ENCODE measurements around the gene FGGY. TPM values are rescaled to one million over a fixed set of nuclear protein-coding genes. Genes with fewer than 3 reads are reported as not detected.
A peak's percentile ranks its signal among the peaks of the same experiment; 100 is the strongest.
"Not testable (repeated sequence)": the region's sequence is repeated elsewhere in the genome, so short reads cannot be mapped to it uniquely, and the experiment has no call there.

The FGGY gene, protein sequence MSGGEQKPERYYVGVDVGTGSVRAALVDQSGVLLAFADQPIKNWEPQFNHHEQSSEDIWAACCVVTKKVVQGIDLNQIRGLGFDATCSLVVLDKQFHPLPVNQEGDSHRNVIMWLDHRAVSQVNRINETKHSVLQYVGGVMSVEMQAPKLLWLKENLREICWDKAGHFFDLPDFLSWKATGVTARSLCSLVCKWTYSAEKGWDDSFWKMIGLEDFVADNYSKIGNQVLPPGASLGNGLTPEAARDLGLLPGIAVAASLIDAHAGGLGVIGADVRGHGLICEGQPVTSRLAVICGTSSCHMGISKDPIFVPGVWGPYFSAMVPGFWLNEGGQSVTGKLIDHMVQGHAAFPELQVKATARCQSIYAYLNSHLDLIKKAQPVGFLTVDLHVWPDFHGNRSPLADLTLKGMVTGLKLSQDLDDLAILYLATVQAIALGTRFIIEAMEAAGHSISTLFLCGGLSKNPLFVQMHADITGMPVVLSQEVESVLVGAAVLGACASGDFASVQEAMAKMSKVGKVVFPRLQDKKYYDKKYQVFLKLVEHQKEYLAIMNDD
- total RNA-seq: 1 to 10 TPM; 5.6 to 8.1 TPM

DNA sequence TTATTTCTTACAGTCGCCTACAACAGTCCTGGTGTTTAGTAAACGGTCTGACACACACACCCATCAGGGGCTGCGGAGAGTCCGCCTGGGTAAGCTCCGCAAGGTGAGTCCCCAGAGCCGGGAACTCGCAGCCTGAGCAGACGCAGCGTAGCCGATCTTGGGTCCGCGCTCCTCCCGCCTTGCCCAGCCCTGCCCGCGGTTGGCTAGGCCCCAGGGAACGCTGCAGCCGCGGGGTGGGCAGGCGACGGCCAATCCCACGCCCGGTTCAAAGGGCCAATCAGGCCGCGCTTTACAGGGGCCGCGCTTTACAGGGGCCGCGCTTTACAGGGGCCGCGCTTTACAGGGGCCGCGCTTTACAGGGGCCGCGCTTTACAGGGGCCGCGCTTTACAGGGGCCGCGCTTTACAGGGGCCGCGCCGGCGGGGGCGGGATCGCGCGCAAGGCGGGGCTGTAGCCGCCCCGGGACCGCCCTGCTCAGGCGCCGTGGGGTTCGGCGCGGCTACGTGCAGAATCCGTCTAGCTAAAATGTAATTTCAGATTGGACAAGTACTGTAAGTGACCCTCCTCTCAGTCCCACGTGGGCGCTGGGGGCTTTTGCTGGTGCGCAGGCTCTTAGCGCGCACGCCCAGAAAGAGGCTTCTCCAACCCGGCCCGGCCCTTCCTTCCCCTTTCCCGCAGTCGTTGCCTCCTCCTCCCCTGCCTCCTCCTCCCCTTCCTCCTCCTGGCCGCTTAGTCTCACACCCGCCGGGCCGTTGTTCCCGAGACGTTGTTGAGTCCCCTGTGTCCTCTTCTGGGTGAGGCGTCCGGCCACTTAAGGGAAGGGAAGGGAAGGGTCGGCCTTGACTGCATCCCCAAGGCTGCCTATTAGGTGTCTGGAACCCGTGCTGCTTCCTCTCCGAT, at the start of gene FGGY:
Gene FGGY (plus strand): TSS at position 737 of the 899 bp plus-strand sequence. CDS start 24,456 bp downstream, outside the sequence.
- peak; percentile 94 for ATAC-seq
- CTCF ChIA-PET: interaction anchor here (0.6 to 0.9 kb wide), 3 partner anchors 17 to 473 kb away, joined by 3 to 5 read pairs (median 4); no protein-coding TSS in a partner anchor
- DNase-seq: peak; percentile 91
- intact Hi-C loops (cut with DNase I, micrococcal nuclease): loop anchor here (1.0 to 10.0 kb wide), 9 partner anchors 36 to 596 kb away; partner anchors contain the start of genes JUN (in 2 of the 2), HOOK1 (in 1 of the 2) and MYSM1 (in 1 of the 2)
- no peaks in the 10 kb centered on the region for H3K27me3 Mint-ChIP-seq
- POLR2A ChIA-PET: no interaction called here
- no peaks in the 10 kb centered on the region for H3K36me3 Mint-ChIP-seq (ENCODE audit: low read depth)
- H3K27ac Mint-ChIP-seq: peak within 1 kb of the TSS; percentile 73
- H3K4me1 Mint-ChIP-seq: peaks cover 20% of the 10 kb centered on the region
- H3K4me3 Mint-ChIP-seq: peak within 1 kb of the TSS; percentile 88
- H3K9me3 Mint-ChIP-seq (ENCODE audit: low read depth): no peaks in the 10 kb centered on the region

DNA sequence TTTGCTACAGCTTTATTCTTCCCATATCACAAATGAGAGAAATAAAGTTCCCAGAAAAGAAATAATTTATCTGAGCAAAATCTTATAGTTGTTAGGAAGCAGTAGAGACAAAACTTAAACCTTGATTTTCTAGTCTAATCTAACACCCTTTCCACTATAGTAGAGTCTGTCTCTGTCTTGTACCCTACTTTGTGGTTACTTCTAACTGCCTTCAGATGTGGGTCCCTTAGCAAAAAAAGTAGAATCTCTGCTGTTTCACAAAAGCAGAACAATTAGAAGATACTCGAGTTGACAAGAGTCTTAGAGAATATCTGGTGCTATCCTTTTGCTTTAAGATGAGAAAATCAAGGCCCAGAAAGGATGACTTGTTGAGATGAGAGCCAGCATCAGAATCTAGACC, 48.1 kb upstream of the FGGY start:
- ChIA-PET POLR2A (no interaction called here), CTCF (no interaction called here)
- Mint-ChIP-seq H3K4me3 (no peak overlapping the region), H3K4me1 (no peaks in the 10 kb centered on the region), H3K36me3 (ENCODE audit: low read depth) (no peaks in the 10 kb centered on the region), H3K27me3 (peaks cover 4% of the 10 kb centered on the region), H3K9me3 (ENCODE audit: low read depth) (peaks cover 6% of the 10 kb centered on the region), H3K27ac (no peak overlapping the region)
- DNase-seq (no peak), ATAC-seq (no peak)
- intact Hi-C loops (cut with DNase I, micrococcal nuclease): no loop called here

DNA sequence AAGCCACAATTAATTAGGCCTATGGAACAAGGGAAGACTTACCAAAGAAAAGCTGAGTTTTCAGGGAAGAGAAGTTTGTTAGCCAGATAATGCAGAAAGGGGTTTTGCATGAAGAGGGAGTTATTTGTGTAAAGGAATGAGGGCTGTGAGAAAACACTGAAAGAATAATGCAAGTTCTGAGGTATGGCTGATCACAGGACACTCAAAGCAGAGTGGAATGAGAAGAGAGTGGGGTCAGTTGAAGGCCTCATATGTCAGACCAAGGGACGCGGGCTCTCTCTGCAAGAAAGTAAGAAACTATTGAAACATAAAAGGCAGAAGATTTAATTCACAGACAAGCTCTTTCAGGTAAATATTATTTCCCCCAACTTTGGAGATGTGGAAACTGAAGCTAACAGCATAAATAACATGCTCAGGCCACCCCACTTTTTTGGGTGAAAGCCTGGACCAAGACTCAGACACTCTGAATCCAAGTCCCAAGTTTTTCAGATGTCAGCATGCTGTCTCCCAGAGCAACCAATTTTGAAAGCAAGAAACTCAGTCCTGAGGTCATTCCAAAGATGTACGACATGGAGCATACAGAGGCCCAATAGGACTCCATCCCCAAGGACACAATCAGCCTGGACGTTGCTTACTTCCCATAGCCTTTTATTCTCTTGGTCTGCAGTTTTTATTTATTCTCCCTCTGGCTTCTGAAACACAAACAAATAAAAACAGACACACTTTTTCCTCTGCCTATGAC, 47.3 kb upstream of the FGGY start:
- H3K27me3 Mint-ChIP-seq: peaks cover 4% of the 10 kb centered on the region
- DNase-seq: no peak
- peaks cover 6% of the 10 kb centered on the region for H3K9me3 Mint-ChIP-seq (ENCODE audit: low read depth)
- H3K4me1 Mint-ChIP-seq: no peaks in the 10 kb centered on the region
- intact Hi-C loops (cut with DNase I, micrococcal nuclease): no loop called here
- no peak overlapping the region for H3K27ac Mint-ChIP-seq
- no peak overlapping the region for H3K4me3 Mint-ChIP-seq
- CTCF ChIA-PET: interaction anchor here (1.1 kb wide), 1 partner anchor 451 kb away, joined by 3 read pairs; no protein-coding TSS in a partner anchor
- no peaks in the 10 kb centered on the region for H3K36me3 Mint-ChIP-seq (ENCODE audit: low read depth)
- no peak for ATAC-seq
- POLR2A ChIA-PET: no interaction called here

DNA sequence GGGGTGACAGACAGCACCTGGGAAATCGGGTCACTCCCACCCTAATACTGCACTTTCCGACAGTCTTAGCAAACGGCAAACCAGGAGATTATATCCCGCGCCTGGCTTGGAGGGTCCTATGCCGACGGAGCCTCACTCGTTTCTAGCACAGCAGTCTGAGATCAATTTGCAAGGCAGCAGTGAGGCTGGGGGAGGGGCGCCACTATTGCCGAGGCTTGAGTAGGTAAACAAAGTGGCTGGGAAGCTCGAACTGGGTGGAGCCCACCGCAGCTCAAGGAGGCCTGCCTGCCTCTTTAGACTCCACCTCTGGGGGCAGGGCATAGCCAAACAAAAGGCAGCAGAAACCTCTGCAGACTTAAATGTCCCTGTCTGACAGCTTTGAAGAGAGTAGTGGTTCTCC, 45.8 kb upstream of the FGGY start:
- H3K27me3 Mint-ChIP-seq; DNase-seq; H3K27ac Mint-ChIP-seq; H3K36me3 Mint-ChIP-seq (ENCODE audit: low read depth); H3K9me3 Mint-ChIP-seq (ENCODE audit: low read depth); intact Hi-C loops (cut with DNase I, micrococcal nuclease); H3K4me1 Mint-ChIP-seq; ATAC-seq; POLR2A ChIA-PET; H3K4me3 Mint-ChIP-seq: not testable (repeated sequence)
- CTCF ChIA-PET: interaction anchor here (0.6 kb wide), 1 partner anchor 9 kb away, joined by 3 read pairs; no protein-coding TSS in a partner anchor

DNA sequence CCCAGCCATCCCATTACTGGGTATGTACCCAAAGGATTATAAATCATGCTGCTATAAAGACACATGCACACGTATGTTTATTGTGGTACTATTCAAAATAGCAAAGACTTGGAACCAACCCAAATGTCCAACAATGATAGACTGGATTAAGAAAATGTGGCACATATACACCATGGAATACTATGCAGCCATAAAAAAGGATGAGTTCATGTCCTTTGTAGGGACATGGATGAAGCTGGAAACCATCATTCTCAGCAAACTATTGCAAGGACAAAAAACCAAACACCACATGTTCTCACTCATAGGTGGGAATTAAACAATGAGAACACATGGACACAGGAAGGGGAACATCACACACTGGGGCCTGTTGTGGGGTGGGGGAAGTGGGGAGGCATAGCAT, 40.5 kb upstream of the FGGY start:
- H3K27ac Mint-ChIP-seq; H3K4me1 Mint-ChIP-seq; H3K4me3 Mint-ChIP-seq; POLR2A ChIA-PET; intact Hi-C loops (cut with DNase I, micrococcal nuclease); DNase-seq; H3K36me3 Mint-ChIP-seq (ENCODE audit: low read depth); ATAC-seq; CTCF ChIA-PET; H3K9me3 Mint-ChIP-seq (ENCODE audit: low read depth); H3K27me3 Mint-ChIP-seq: not testable (repeated sequence)

DNA sequence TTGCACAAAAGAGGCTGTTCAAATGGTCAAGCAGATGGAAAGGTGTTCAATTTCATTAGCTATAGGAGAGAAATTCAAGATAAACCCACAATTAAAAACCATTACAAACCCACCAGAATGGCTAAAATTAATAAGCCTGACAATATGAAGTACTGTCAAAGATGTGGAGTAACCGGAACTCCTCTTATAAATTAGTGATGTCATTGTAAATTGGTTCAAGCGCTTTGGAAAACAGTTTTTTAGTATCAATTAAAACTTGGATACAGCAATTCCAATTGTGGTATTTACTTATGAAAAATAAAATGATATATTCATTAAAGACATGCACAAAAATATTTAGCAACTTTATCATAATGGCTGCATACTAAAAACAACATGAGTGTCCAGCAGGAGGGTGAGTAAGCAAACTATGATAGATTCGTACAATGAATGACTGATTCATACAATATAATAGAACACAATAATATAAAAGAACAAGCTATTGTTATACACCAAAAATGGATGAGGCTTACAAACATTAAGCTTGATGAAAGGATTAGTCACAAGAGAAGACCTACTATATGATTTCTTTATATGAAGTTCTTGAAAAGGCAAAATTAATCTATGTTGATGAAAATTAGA, 38.4 kb upstream of the FGGY start:
- ATAC-seq (no peak), DNase-seq (no peak)
- Mint-ChIP-seq H3K27me3 (no peaks in the 10 kb centered on the region), H3K4me1 (no peaks in the 10 kb centered on the region), H3K4me3 (no peak overlapping the region), H3K9me3 (ENCODE audit: low read depth) (no peaks in the 10 kb centered on the region), H3K27ac (no peak overlapping the region), H3K36me3 (ENCODE audit: low read depth) (no peaks in the 10 kb centered on the region)
- ChIA-PET CTCF (interaction anchor here (0.7 kb wide), 1 partner anchor 379 kb away, joined by 3 read pairs; no protein-coding TSS in a partner anchor), POLR2A (no interaction called here)
- intact Hi-C loops (cut with DNase I, micrococcal nuclease): no loop called here

DNA sequence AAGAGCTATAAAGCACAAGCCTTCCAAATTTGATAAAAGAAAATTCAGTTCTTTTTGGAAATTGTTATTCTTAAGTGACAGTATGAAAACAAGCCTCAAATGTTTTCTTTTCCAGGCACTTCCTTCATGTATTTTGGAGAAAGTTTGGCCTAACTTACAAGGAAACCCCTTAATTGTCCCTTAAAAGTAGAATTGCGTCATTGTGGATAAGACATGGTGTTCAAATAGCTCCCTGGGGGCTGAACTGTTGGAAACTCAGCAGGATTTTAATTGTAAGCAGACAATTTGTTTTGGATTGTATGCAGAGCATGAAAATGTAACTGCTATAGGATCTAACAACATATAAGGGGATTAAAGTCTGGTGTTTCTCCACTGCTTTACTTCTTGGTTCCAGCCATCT, 35.4 kb upstream of the FGGY start:
- H3K27ac Mint-ChIP-seq: no peak overlapping the region
- intact Hi-C loops (cut with DNase I, micrococcal nuclease): no loop called here
- H3K4me3 Mint-ChIP-seq: no peak overlapping the region
- no peaks in the 10 kb centered on the region for H3K36me3 Mint-ChIP-seq (ENCODE audit: low read depth)
- ChIA-PET CTCF (no interaction called here), POLR2A (no interaction called here)
- no peak for DNase-seq
- ATAC-seq: no peak
- H3K27me3 Mint-ChIP-seq: no peaks in the 10 kb centered on the region
- H3K9me3 Mint-ChIP-seq (ENCODE audit: low read depth): no peaks in the 10 kb centered on the region
- no peaks in the 10 kb centered on the region for H3K4me1 Mint-ChIP-seq

DNA sequence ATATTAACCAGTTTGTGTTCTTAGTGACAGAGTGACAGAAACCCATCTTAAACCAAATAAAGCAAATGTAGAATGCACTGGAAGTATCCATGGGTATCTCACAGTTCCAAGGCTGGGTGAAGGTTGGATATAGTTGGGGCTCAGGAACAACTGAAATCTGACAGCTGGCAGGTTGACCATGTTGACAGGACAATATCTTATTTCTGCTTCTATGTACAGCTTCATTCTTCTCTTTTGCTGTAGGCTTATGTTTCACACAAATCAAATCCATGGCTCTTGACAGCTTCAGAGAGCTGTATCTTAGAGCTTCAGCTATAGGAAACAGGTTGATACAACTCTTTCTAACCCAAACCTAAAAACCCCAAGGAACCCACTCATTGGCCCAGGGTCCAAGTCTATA, 34.3 kb upstream of the FGGY start:
- Mint-ChIP-seq H3K4me1 (no peaks in the 10 kb centered on the region), H3K36me3 (ENCODE audit: low read depth) (no peaks in the 10 kb centered on the region), H3K27me3 (no peaks in the 10 kb centered on the region), H3K4me3 (no peak overlapping the region), H3K27ac (no peak overlapping the region), H3K9me3 (ENCODE audit: low read depth) (no peaks in the 10 kb centered on the region)
- intact Hi-C loops (cut with DNase I, micrococcal nuclease): no loop called here
- ChIA-PET CTCF (no interaction called here), POLR2A (no interaction called here)
- ATAC-seq (no peak), DNase-seq (no peak)

DNA sequence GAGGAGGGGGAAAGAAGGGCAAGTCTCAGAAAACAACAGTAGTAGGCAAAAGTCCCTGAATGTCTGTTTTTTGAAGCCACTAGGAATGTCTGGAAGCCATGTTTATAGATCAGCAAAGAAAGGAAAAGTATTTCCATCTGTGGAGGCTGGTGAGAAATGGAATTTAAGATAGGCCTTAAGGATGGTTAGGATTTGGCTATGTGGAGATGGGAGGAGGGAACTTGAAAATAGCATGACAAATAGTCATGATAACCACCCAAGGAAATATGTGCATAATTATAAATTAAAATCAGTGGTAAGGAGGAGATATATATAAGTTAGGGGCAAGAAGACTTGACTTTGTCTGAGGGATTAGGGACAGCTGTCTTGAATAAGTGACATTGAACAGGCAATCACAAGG, 33.8 kb upstream of the FGGY start:
- ChIA-PET CTCF (no interaction called here), POLR2A (no interaction called here)
- intact Hi-C loops (cut with DNase I, micrococcal nuclease): no loop called here
- Mint-ChIP-seq H3K36me3 (ENCODE audit: low read depth) (no peaks in the 10 kb centered on the region), H3K27me3 (no peaks in the 10 kb centered on the region), H3K4me3 (no peak overlapping the region), H3K9me3 (ENCODE audit: low read depth) (no peaks in the 10 kb centered on the region), H3K4me1 (no peaks in the 10 kb centered on the region), H3K27ac (no peak overlapping the region)
- ATAC-seq: no peak
- no peak for DNase-seq

DNA sequence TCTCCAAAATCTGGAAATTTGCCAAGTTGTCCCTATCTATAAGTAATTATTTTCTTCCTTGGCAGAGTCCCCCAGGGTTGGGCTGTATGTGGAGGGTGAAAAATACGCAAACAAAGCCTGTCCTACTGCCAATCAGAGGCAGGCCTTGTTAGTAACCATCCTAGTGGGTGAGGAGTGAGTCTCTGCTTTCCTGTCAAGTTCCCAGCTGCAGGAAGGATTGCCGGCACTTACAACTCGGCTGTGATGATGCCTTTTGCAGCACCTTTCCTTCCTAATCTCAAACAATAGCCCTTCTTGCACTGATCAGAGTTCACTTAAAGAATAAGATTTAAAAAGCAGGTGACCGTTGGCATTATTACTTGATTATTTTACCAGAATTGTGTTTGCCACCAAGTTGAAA, 31.3 kb upstream of the FGGY start:
- no peak for DNase-seq
- CTCF ChIA-PET: interaction anchor here (1.3 kb wide), 1 partner anchor 15 kb away, joined by 3 read pairs; no protein-coding TSS in a partner anchor
- H3K27ac Mint-ChIP-seq: no peak overlapping the region
- POLR2A ChIA-PET: no interaction called here
- peaks cover 4% of the 10 kb centered on the region for H3K27me3 Mint-ChIP-seq
- no peaks in the 10 kb centered on the region for H3K9me3 Mint-ChIP-seq (ENCODE audit: low read depth)
- ATAC-seq: no peak
- no peak overlapping the region for H3K4me3 Mint-ChIP-seq
- intact Hi-C loops (cut with DNase I, micrococcal nuclease): no loop called here
- no peaks in the 10 kb centered on the region for H3K36me3 Mint-ChIP-seq (ENCODE audit: low read depth)
- no peaks in the 10 kb centered on the region for H3K4me1 Mint-ChIP-seq

Data from activated CD4-positive, alpha-beta T cell treated with anti-CD3 and anti-CD28 coated beads for 36 hours (primary cell).